Panc1 (cell line): ENCODE data around the gene KLHL42.

Source experiments
- POLR2AphosphoS5 ChIP-seq: IDR thresholded peaks from 2 replicates; pipeline ENCODE4 v1.6.1; 2012; ENCODE audit warnings: mild to moderate bottlenecking, low read depth, low read length, moderate library complexity
- SIN3A ChIP-seq: IDR thresholded peaks from 2 replicates; pipeline ENCODE4 v1.6.1; 2012; ENCODE audit warnings: low read depth, mild to moderate bottlenecking, low read length, moderate library complexity, borderline replicate concordance; ENCODE audit not compliant: insufficient read depth
- TF ChIP-seq, protein P1 (sequence below): fragments of 450-650 bp; IDR thresholded peaks from 2 replicates; pipeline ENCODE4 v1.5.1; 2017; ENCODE audit warnings: mild to moderate bottlenecking

DNA sequence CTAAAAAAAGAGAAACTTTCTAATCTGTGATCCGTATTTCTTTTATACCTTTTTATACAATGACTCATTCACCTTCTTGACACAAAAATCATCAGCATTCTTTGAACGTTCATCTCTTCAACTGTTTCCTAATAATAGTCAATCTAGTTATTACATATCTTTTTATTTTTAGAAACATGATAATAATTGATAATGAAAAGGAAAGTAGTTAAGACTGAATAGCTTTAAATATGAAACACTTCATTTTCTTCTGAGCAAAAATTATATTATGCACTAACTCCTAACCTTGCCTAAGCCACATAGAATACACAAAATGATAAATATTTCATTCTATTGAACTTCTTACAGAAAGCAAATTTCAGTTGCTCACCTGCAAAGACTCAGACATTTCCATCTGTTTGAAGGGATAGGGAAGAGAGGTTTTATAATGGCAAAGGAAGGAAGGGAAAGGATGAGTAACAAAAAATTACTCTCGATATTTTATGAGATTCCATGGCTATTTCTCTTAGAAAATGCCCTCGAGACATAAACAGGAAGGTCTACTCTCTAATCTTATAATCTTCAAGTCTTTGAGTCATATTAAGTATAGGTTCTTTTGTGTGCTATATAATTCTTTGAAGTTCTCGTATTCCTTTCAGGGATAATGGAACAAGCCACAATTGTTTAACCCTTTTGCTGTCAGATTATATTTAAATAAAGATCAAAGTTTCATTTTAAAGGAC, 7.5 kb upstream of the KLHL42 start:
- TF ChIP-seq, protein P1, sequence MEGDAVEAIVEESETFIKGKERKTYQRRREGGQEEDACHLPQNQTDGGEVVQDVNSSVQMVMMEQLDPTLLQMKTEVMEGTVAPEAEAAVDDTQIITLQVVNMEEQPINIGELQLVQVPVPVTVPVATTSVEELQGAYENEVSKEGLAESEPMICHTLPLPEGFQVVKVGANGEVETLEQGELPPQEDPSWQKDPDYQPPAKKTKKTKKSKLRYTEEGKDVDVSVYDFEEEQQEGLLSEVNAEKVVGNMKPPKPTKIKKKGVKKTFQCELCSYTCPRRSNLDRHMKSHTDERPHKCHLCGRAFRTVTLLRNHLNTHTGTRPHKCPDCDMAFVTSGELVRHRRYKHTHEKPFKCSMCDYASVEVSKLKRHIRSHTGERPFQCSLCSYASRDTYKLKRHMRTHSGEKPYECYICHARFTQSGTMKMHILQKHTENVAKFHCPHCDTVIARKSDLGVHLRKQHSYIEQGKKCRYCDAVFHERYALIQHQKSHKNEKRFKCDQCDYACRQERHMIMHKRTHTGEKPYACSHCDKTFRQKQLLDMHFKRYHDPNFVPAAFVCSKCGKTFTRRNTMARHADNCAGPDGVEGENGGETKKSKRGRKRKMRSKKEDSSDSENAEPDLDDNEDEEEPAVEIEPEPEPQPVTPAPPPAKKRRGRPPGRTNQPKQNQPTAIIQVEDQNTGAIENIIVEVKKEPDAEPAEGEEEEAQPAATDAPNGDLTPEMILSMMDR, result no peak
- TF ChIP-seq SIN3A (no peak), POLR2AphosphoS5 (no peak)
